Muscle layer of colon (tissue), 2 donors: Measurements from ENCODE around the gene PLD6.
A peak's percentile ranks its signal among the peaks of the same experiment; 100 is the strongest.
"Not testable (repeated sequence)": the region's sequence is repeated elsewhere in the genome, so short reads cannot be mapped to it uniquely, and the experiment has no call there.

Experiments used
- H3K27ac ChIP-seq: one replicate; pipeline ENCODE4 v1.7.0; 2013; ENCODE audit warnings: low read depth, mild to moderate bottlenecking, low read length, moderate library complexity
- H3K27me3 ChIP-seq, 2 donors: one replicate each; pipeline ENCODE4 v1.7.0; 2013; ENCODE audit warnings: low read length in 2 of 2, mild to moderate bottlenecking in 2 of 2; ENCODE audit not compliant: insufficient read depth in 2 of 2, control insufficient read depth in 1 of 2
- H3K36me3 ChIP-seq: one replicate; pipeline ENCODE4 v1.7.0; 2013; ENCODE audit warnings: mild to moderate bottlenecking, low read length; ENCODE audit not compliant: insufficient read depth
- H3K4me1 ChIP-seq: one replicate; pipeline ENCODE4 v1.7.0; 2013; ENCODE audit warnings: mild to moderate bottlenecking, low read length; ENCODE audit not compliant: insufficient read depth
- H3K4me3 ChIP-seq, 2 donors: one replicate each; pipeline ENCODE4 v1.7.0; 2013; ENCODE audit warnings: low read length in 2 of 2, low read depth in 1 of 2, mild to moderate bottlenecking in 1 of 2, moderate library complexity in 1 of 2
- H3K9ac ChIP-seq: one replicate; pipeline ENCODE4 v1.7.0; 2013; ENCODE audit warnings: low read length
- H3K9me3 ChIP-seq: one replicate; pipeline ENCODE4 v1.7.0; 2013; ENCODE audit warnings: mild to moderate bottlenecking, low read length
- donor health status: abdominal sarcoma.
- donor health status: Adenocarcinoma of cecum.

The PLD6 gene

GRCh38 chr17:17191961-17192381 is 14.2 kb downstream of the PLD6 start:
- peak overlapping the region; percentile 73 for H3K27ac ChIP-seq
- H3K9me3 ChIP-seq = no peaks in the 10 kb centered on the region
- no peaks in the 10 kb centered on the region for H3K36me3 ChIP-seq
- H3K4me1 ChIP-seq = peaks cover 32% of the 10 kb centered on the region
- no peak overlapping the region for H3K9ac ChIP-seq
- H3K27me3 ChIP-seq = no peaks in the 10 kb centered on the region
- no peak overlapping the region for H3K4me3 ChIP-seq

GRCh38 chr17:17191346-17191792 is 14.8 kb downstream of the PLD6 start:
- peak overlapping the region; percentile 73 for H3K27ac ChIP-seq

DNA sequence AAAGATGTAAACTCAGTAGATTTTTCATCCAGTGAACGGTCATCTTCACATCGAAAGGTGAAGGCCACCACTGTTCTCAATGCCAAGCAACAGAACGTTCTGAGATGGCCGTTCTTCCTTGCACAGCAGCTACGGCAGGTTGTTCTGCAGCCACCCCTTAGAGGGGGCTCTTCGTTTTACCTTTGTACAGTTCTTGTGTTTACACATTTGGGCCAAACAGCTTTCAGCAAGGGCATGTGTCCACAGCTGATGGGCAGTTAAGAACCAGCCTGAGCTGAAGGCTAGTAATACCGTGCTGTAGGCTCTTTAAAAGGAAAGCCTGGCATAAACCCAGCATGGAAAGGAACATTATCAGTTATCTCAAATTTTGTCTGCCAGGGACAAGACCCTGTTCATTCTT is 15.9 kb downstream of the PLD6 start:
- Histone ChIP-seq H3K27ac (peak overlapping the region; percentile 73), H3K4me3 (no peak overlapping the region), H3K4me1 (peaks cover 31% of the 10 kb centered on the region), H3K27me3 (no peaks in the 10 kb centered on the region), H3K9ac (no peak overlapping the region), H3K36me3 (no peaks in the 10 kb centered on the region), H3K9me3 (no peaks in the 10 kb centered on the region)

More at GRCh38 chr17:17191346-17191792, 14.8 kb downstream of the PLD6 start:
- Histone ChIP-seq H3K4me3 (no peak overlapping the region), H3K4me1 (peaks cover 31% of the 10 kb centered on the region), H3K27me3 (no peaks in the 10 kb centered on the region), H3K9ac (no peak overlapping the region), H3K9me3 (no peaks in the 10 kb centered on the region), H3K36me3 (no peaks in the 10 kb centered on the region)

DNA sequence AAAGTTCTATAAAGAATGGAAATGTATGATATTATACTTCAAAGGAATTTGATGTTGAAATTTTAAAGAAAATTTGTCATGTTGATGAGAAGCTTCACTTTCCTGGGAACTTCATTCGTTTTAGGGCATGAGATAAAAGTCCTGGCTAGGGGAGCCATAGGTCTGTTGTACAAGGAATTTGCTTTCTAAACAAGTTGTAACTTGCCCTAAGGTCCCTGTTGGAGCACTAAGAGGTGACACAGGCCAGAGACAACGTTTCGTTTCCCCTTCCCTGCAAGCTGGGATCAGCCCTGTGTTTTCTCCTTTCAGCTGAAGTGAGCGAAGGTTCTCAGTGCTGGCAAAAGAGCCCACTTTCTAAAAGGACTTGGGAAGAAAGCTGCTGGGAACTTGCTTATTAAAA is 16.6 kb downstream of the PLD6 start:
- no peaks in the 10 kb centered on the region for H3K36me3 ChIP-seq
- H3K4me1 ChIP-seq = peaks cover 31% of the 10 kb centered on the region
- no peak overlapping the region for H3K4me3 ChIP-seq
- H3K9me3 ChIP-seq = no peaks in the 10 kb centered on the region
- H3K9ac ChIP-seq = no peak overlapping the region
- peak overlapping the region; percentile 73 for H3K27ac ChIP-seq
- no peaks in the 10 kb centered on the region for H3K27me3 ChIP-seq

DNA sequence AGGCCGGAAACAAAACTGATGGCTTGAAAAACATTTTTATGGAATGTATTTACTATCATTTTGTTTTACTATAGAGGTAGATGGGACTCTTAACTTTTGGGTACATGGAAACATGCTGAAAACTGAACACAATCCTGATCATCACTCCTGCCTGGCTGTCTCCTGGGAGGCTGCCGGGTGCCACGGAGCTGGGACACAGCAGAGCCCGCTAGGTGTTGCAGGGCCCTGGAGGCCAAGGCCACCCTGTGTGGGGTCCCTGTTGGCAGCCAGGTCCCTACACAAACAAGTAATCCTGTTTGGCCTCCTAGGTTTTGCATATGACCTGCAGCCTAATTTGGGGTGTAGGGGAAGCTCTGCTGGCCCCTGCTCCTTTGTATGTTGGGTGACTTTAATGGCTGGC is 17.5 kb downstream of the PLD6 start:
- no peak overlapping the region for H3K27ac ChIP-seq
- peaks cover 9% of the 10 kb centered on the region for H3K36me3 ChIP-seq
- H3K9me3 ChIP-seq = no peaks in the 10 kb centered on the region

GRCh38 chr17:17186551-17187505 is 19.3 kb downstream of the PLD6 start:
- H3K27ac ChIP-seq = peak overlapping the region; percentile 21
- no peaks in the 10 kb centered on the region for H3K9me3 ChIP-seq
- no peak overlapping the region for H3K9ac ChIP-seq
- H3K36me3 ChIP-seq = peaks cover 21% of the 10 kb centered on the region
- no peaks in the 10 kb centered on the region for H3K27me3 ChIP-seq
- no peak overlapping the region for H3K4me3 ChIP-seq
- H3K4me1 ChIP-seq = peaks cover 24% of the 10 kb centered on the region

More for the DNA sequence above, 17.5 kb downstream of the PLD6 start:
- H3K9ac ChIP-seq = no peak overlapping the region
- no peak overlapping the region for H3K4me3 ChIP-seq
- H3K27me3 ChIP-seq = no peaks in the 10 kb centered on the region
- peaks cover 31% of the 10 kb centered on the region for H3K4me1 ChIP-seq

- H3K4me1 ChIP-seq = peaks cover 17% of the 10 kb centered on the region
- H3K27ac ChIP-seq = peak overlapping the region; percentile 12
- H3K4me3 ChIP-seq = no peak overlapping the region
- no peak overlapping the region for H3K9ac ChIP-seq
- peaks cover 27% of the 10 kb centered on the region for H3K36me3 ChIP-seq
- H3K27me3 ChIP-seq = no peaks in the 10 kb centered on the region
- H3K9me3 ChIP-seq = no peaks in the 10 kb centered on the region
These were observed 20.1 kb downstream of the PLD6 start for GRCh38 chr17:17186051-17186450.

GRCh38 chr17:17184985-17185757 is 21.0 kb downstream of the PLD6 start:
- not testable (repeated sequence) for H3K27me3 ChIP-seq, H3K4me1 ChIP-seq
- H3K36me3 ChIP-seq = peaks cover 35% of the 10 kb centered on the region

DNA sequence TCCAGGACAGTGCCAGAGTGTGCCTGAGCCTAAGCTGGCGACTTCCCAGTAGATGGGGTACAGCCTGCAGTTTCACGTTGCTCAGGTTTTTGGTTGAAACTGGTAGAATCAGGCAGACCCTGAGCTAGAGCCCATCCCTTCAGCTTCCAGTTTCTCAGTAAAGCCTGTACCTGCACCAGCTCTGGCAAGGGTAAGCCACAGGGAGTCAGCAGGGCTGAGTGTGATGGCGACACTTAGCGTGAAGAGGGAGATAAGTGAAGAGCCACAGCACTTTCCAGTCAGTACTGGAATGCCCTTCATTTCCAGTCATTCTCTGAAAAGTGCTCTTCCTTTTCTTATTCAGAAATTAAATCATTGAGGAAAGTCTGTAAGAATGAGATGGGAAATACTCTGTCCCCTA is 22.4 kb downstream of the PLD6 start:
- H3K4me1 ChIP-seq = no peaks in the 10 kb centered on the region
- peaks cover 45% of the 10 kb centered on the region for H3K36me3 ChIP-seq
- H3K27ac ChIP-seq = no peak overlapping the region
- no peak overlapping the region for H3K4me3 ChIP-seq
- H3K9me3 ChIP-seq = no peaks in the 10 kb centered on the region
- no peaks in the 10 kb centered on the region for H3K27me3 ChIP-seq
- H3K9ac ChIP-seq = no peak overlapping the region

More at GRCh38 chr17:17184985-17185757, 21.0 kb downstream of the PLD6 start:
- H3K9me3 ChIP-seq, H3K9ac ChIP-seq, H3K4me3 ChIP-seq, H3K27ac ChIP-seq: not testable (repeated sequence)

- Histone ChIP-seq H3K4me3 (no peak overlapping the region), H3K9me3 (no peaks in the 10 kb centered on the region), H3K9ac (no peak overlapping the region), H3K27ac (no peak overlapping the region), H3K4me1 (no peaks in the 10 kb centered on the region), H3K36me3 (peaks cover 55% of the 10 kb centered on the region), H3K27me3 (no peaks in the 10 kb centered on the region)
These were observed 23.5 kb downstream of the PLD6 start for GRCh38 chr17:17182598-17183136.
